CD14-positive monocyte (primary cell): ENCODE results near the gene ADAM19. TPM values are rescaled to one million over a fixed set of nuclear protein-coding genes. Genes with fewer than 3 reads are reported as not detected.
"Not testable (repeated sequence)": the region's sequence is repeated elsewhere in the genome, so short reads cannot be mapped to it uniquely, and the experiment has no call there.

Experiments
- DNase-seq, 3 donors: peaks; one replicate each; pipeline ENCODE4 v3.0.0-alpha.2; 2011 to 2022
- H2AFZ ChIP-seq: 2 replicates; pipeline ENCODE4 v1.6.0; 2012; ENCODE audit warnings: mild to moderate bottlenecking, low read depth, low read length, inconsistent platforms; ENCODE audit not compliant: insufficient read depth, poor library complexity, severe bottlenecking
- H3K27ac ChIP-seq, 2 donors: 1 replicate in 1 of 2; 2 replicates in 1 of 2; pipeline ENCODE4 v1.5.1; 2012 to 2013; ENCODE audit warnings: low read length in 2 of 2, control low read depth in 1 of 2, inconsistent platforms in 1 of 2, low read depth in 1 of 2, mild to moderate bottlenecking in 1 of 2
- H3K27me3 ChIP-seq, 2 donors: one replicate each; pipeline versions ENCODE4 v1.6.0 to v1.6.1; 2011 to 2013; ENCODE audit warnings: low read length in 2 of 2; ENCODE audit not compliant: control insufficient read depth in 2 of 2, insufficient read depth in 2 of 2
- H3K36me3 ChIP-seq, 2 donors: replicated peaks in 1 of 2; 1 replicate in 1 of 2; 2 replicates in 1 of 2; pipeline versions ENCODE4 v1.5.1 to v1.6.1; 2012 to 2013; ENCODE audit warnings: low read length in 2 of 2, control low read depth in 1 of 2, inconsistent platforms in 1 of 2, mild to moderate bottlenecking in 1 of 2; ENCODE audit not compliant: insufficient read depth in 2 of 2, control insufficient read depth in 1 of 2
- H3K4me1 ChIP-seq, 2 donors: 1 replicate in 1 of 2; 2 replicates in 1 of 2; pipeline versions ENCODE4 v1.5.1 to v1.6.1; 2012 to 2013; ENCODE audit warnings: low read length in 2 of 2, control low read depth in 1 of 2, inconsistent platforms in 1 of 2, mild to moderate bottlenecking in 1 of 2, moderate library complexity in 1 of 2; ENCODE audit not compliant: insufficient read depth in 2 of 2, control insufficient read depth in 1 of 2
- H3K4me2 ChIP-seq: replicated peaks from 2 replicates; pipeline ENCODE3; 2012; ENCODE audit warnings: low read length, moderate library complexity, mild to moderate bottlenecking; ENCODE audit not compliant: poor library complexity, severe bottlenecking; ENCODE audit errors: extremely low read depth
- H3K4me3 ChIP-seq, 3 experiments: fragments of 200-600 bp in 1 of 3; sonication (generic) in 1 of 3; replicated peaks in 1 of 3; 1 replicate in 2 of 3; 2 replicates in 1 of 3; pipeline ENCODE4 v1.5.1; 2011 to 2013; ENCODE audit warnings: low read length in 3 of 3, mild to moderate bottlenecking in 3 of 3, control low read depth in 2 of 3, low read depth in 2 of 3, inconsistent platforms in 1 of 3, moderate library complexity in 1 of 3
- H3K79me2 ChIP-seq: 2 replicates; pipeline ENCODE4 v1.6.0; 2012; ENCODE audit warnings: mild to moderate bottlenecking, control low read depth, inconsistent platforms, low read length, moderate library complexity; ENCODE audit not compliant: insufficient read depth
- H3K9ac ChIP-seq: 2 replicates; pipeline ENCODE4 v1.6.0; 2017; ENCODE audit warnings: low read length, mild to moderate bottlenecking; ENCODE audit not compliant: insufficient read depth, poor library complexity, severe bottlenecking
- H3K9me3 ChIP-seq, 2 donors: replicated peaks in 1 of 2; 1 replicate in 1 of 2; 2 replicates in 1 of 2; pipeline versions ENCODE4 v1.5.1 to v1.6.1; 2012 to 2013; ENCODE audit warnings: low read length in 2 of 2, control low read depth in 1 of 2; ENCODE audit not compliant: control insufficient read depth in 1 of 2, insufficient read depth in 1 of 2
- H4K20me1 ChIP-seq: 2 replicates; pipeline ENCODE4 v1.6.0; 2012; ENCODE audit warnings: mild to moderate bottlenecking, low read length, control low read depth, moderate library complexity; ENCODE audit not compliant: insufficient read depth
- H3K27ac Mint-ChIP-seq, 7 donors: one replicate each; pipeline ENCODE4 v1.8.0; 2020; ENCODE audit warnings: mild to moderate bottlenecking in 7 of 7, mixed read lengths in 7 of 7, moderate library complexity in 6 of 7, inconsistent platforms in 2 of 7
- H3K27me3 Mint-ChIP-seq, 3 donors: one replicate each; pipeline ENCODE4 v1.8.0; 2021 to 2022; ENCODE audit warnings: low read depth in 3 of 3, mild to moderate bottlenecking in 3 of 3, mixed read lengths in 3 of 3, moderate library complexity in 3 of 3, inconsistent platforms in 1 of 3
- H3K36me3 Mint-ChIP-seq, 2 donors: one replicate each; pipeline ENCODE4 v1.8.0; 2020; ENCODE audit warnings: mixed read lengths in 2 of 2, inconsistent platforms in 1 of 2, mild to moderate bottlenecking in 1 of 2
- H3K4me1 Mint-ChIP-seq: one replicate; pipeline ENCODE4 v1.8.0; 2020; ENCODE audit warnings: mild to moderate bottlenecking, mixed read lengths
- H3K4me3 Mint-ChIP-seq, 2 donors: one replicate each; pipeline ENCODE4 v1.8.0; 2020; ENCODE audit warnings: mild to moderate bottlenecking in 2 of 2, mixed read lengths in 2 of 2, moderate library complexity in 1 of 2
- H3K9me3 Mint-ChIP-seq, 7 donors: one replicate each; pipeline ENCODE4 v1.8.0; 2020 to 2022; ENCODE audit warnings: mixed read lengths in 7 of 7, mild to moderate bottlenecking in 6 of 7, moderate library complexity in 6 of 7, inconsistent platforms in 2 of 7
- WGBS: methylation state at CpG from one replicate; pipeline ENCODE4 v1.1.5; 2013; ENCODE audit warnings: missing lambda C conversion rate; ENCODE audit not compliant: insufficient coverage; 5-methylcytosine and 5-hydroxymethylcytosine counted together
- intact Hi-C, 2 donors: fragments of 100-400 bp; cut with micrococcal nuclease; formaldehyde crosslinking; loops; one replicate each; pipeline versions ENCODE4 v1.15.0 to v1.15.1; 2023
- polyA plus RNA-seq, 3 donors: library from polyadenylated mRNA; depleted of rRNA in 1 of 3; unstranded in 2 of 3; stranded (reverse) in 1 of 3; fragments of 300-500 nt in 2 of 3; fragments of >200 nt in 1 of 3; fragmentation: Illumina TruSeq in 2 of 3; gene quantifications; 1 replicate in 2 of 3; 2 replicates in 1 of 3; pipeline ENCODE4 v1.2.3, GENCODE V29; 2012 to 2021
- TF ChIP-seq, protein P1 (sequence below): fragments of 200-600 bp; IDR thresholded peaks from one replicate; pipeline ENCODE4 v1.8.0; 2022; ENCODE audit warnings: antibody characterized with exemption, mild to moderate bottlenecking

ADAM19 gene
- polyA plus RNA-seq, 3 donors: 3.0 to 12.7 (median 6.2) TPM

DNA sequence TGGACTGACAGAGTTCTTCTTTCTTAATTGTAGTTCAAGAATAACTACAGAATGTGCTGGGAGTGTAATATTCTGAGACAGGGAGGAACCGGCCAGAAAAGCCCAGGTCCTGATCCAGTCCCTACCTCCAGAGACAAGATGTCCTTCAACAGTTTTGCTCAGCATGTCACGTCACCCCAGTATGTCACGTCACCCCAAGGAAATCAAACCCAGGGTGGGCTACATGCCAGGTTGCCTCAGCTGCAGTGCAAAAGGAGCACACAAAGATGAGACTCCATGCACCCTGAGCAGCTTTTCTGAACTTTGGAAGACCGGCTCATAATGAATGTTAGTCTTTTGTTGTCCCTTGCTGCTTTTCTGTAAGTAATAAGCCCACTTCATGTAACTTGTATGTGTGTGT is 141.5 kb downstream of the ADAM19 start:
- Histone ChIP-seq H3K27ac (no peak overlapping the region), H3K4me2 (no peak overlapping the region), H3K4me1 (no peaks in the 10 kb centered on the region), H3K4me3 (no peak overlapping the region), H3K9me3 (no peaks in the 10 kb centered on the region), H3K36me3 (no peaks in the 10 kb centered on the region), H3K27me3 (no peaks in the 10 kb centered on the region), H4K20me1 (no peaks in the 10 kb centered on the region), H3K9ac (no peak overlapping the region), H2AFZ (no peak overlapping the region), H3K79me2 (no peaks in the 10 kb centered on the region)
- 100% methylated on average over 3 of the region's 4 CpGs for WGBS
- Mint-ChIP-seq H3K36me3 (no peaks in the 10 kb centered on the region), H3K4me3 (no peak overlapping the region), H3K4me1 (peaks cover 5% of the 10 kb centered on the region), H3K27me3 (peaks cover 0 to 5% (median 2%) of the 10 kb centered on the region in 3 donors), H3K9me3 (peaks cover 0 to 10% (median 4%) of the 10 kb centered on the region in 7 donors), H3K27ac (no peak overlapping the region)
- no peak for DNase-seq
- TF ChIP-seq, protein P1, sequence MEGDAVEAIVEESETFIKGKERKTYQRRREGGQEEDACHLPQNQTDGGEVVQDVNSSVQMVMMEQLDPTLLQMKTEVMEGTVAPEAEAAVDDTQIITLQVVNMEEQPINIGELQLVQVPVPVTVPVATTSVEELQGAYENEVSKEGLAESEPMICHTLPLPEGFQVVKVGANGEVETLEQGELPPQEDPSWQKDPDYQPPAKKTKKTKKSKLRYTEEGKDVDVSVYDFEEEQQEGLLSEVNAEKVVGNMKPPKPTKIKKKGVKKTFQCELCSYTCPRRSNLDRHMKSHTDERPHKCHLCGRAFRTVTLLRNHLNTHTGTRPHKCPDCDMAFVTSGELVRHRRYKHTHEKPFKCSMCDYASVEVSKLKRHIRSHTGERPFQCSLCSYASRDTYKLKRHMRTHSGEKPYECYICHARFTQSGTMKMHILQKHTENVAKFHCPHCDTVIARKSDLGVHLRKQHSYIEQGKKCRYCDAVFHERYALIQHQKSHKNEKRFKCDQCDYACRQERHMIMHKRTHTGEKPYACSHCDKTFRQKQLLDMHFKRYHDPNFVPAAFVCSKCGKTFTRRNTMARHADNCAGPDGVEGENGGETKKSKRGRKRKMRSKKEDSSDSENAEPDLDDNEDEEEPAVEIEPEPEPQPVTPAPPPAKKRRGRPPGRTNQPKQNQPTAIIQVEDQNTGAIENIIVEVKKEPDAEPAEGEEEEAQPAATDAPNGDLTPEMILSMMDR: no peak
- intact Hi-C loops: loop anchor here (5.0 kb wide), 3 partner anchors 38 to 308 kb away; partner anchors contain the start of gene LSM11 (in 1 of the 2)

DNA sequence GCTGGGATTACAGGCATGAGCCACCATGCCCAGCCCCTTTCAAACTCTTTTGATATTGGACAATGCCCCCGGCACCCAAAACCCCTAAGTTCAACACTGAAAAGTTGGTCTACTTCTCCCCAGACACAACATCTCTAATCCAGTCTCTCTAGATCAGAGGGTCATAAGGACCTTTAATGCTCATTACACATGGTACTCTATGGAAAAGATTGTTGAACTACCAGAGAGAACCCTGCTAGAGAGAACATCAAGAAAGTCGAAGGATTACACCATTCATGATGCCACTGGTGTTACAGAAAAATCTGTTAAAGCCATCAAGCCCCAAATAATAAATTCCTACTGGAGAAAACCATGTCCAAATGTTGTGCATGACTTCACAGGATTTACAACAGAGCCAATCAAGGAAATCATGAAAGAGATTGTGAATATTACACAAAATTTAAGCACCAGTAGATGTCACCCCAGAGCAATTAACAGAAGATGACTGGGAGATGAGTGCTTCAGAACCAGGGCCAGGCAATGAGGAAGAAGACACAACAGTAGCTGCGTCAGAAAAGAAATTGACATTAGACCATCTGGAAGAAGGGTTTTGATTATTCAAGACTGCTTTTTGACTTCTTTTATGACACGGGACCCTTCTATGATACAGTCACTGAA is 143.9 kb downstream of the ADAM19 start:
- Histone ChIP-seq H3K27ac (no peak overlapping the region), H4K20me1 (no peaks in the 10 kb centered on the region), H3K9ac (no peak overlapping the region), H3K9me3 (no peaks in the 10 kb centered on the region), H3K36me3 (no peaks in the 10 kb centered on the region), H3K4me1 (no peaks in the 10 kb centered on the region), H3K4me3 (no peak overlapping the region), H3K4me2 (no peak overlapping the region), H3K79me2 (no peaks in the 10 kb centered on the region), H3K27me3 (no peaks in the 10 kb centered on the region), H2AFZ (peak overlapping the region; percentile 26)
- TF ChIP-seq, protein P1: peak; percentile 70
- DNase-seq: peak; percentile 56 to 75 (median 72)
- H3K9me3 Mint-ChIP-seq: peaks cover 0 to 12% (median 4%) of the 10 kb centered on the region in 7 donors
- no peak overlapping the region for H3K4me3 Mint-ChIP-seq
- peaks cover 5% of the 10 kb centered on the region for H3K4me1 Mint-ChIP-seq
- 100% methylated on average over 1 of the region's 4 CpGs for WGBS
- intact Hi-C loops: loop anchor here (5.0 kb wide), 3 partner anchors 41 to 311 kb away; partner anchors contain the start of gene LSM11 (in 1 of the 2)
- H3K36me3 Mint-ChIP-seq: no peaks in the 10 kb centered on the region
- H3K27me3 Mint-ChIP-seq: peaks cover 2 to 6% (median 5%) of the 10 kb centered on the region in 3 donors
- H3K27ac Mint-ChIP-seq: peak overlapping the region in 2 of 7 donors; percentile 30 to 78

DNA sequence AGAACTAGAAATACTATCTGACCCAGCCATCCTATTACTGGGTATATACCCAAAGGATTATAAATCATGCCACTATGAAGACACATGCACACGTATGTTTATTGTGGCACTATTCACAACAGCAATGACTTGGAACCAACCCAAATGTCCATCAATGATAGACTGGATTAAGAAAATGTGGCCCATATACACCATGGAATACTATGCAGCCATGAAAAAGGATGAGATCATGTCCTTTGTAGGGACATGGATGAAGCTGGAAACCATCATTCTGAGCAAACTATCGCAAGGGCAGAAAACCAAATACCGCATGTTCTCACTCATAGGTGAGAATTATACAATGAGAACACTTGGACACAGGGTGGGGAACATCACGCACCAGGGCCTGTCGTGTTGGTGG is 145.7 kb downstream of the ADAM19 start:
- not testable (repeated sequence) for H3K36me3 Mint-ChIP-seq, H3K27ac Mint-ChIP-seq, H3K4me3 ChIP-seq, H3K9me3 Mint-ChIP-seq, H3K27me3 Mint-ChIP-seq, H3K9me3 ChIP-seq, H3K4me2 ChIP-seq, H3K36me3 ChIP-seq, H3K4me1 ChIP-seq, DNase-seq, H2AFZ ChIP-seq, H3K27ac ChIP-seq, H4K20me1 ChIP-seq, H3K4me1 Mint-ChIP-seq, H3K79me2 ChIP-seq, H3K27me3 ChIP-seq, H3K9ac ChIP-seq
- intact Hi-C loops: loop anchor here (5.0 kb wide), 3 partner anchors 42 to 312 kb away; partner anchors contain the start of gene LSM11 (in 1 of the 2)
- WGBS: no CpG with 5 or more reads among the region's 5 CpGs
- peak overlapping the region in 1 of 2 donors; percentile 21 for H3K4me3 Mint-ChIP-seq
